ENCODE data around the gene C9orf153. TPM values are rescaled to one million over a fixed set of nuclear protein-coding genes. Genes with fewer than 3 reads are reported as not detected.

Gene C9orf153
- polyA plus RNA-seq, 1 of the 3 experiments (the other 2 are of a cell fraction), result 0.03 TPM

DNA sequence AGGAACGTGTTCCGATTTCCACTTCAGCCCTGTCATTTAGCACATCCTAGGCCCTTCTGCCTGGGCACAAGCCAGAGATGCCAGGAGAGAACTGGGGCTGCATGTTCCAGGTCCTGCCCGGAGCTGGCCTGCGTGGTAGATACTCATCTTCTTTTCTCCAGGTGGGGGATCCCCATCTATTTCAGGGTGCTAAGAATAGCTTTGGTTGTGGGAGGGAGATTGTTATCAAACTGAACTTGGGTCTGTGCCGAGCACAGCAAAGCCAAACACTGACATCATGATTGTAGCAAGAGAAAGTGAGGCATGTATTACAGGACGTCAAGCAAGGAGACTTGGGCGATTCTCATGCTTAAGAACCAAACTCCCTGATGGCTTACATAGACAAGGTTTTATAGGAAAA, 18.2 kb downstream of the C9orf153 start (continued):
- TF ChIP-seq MXI1 (IDR thresholded peaks at IDR 0.05; ENCODE audit: low read depth, low read length), result no peak

DNA sequence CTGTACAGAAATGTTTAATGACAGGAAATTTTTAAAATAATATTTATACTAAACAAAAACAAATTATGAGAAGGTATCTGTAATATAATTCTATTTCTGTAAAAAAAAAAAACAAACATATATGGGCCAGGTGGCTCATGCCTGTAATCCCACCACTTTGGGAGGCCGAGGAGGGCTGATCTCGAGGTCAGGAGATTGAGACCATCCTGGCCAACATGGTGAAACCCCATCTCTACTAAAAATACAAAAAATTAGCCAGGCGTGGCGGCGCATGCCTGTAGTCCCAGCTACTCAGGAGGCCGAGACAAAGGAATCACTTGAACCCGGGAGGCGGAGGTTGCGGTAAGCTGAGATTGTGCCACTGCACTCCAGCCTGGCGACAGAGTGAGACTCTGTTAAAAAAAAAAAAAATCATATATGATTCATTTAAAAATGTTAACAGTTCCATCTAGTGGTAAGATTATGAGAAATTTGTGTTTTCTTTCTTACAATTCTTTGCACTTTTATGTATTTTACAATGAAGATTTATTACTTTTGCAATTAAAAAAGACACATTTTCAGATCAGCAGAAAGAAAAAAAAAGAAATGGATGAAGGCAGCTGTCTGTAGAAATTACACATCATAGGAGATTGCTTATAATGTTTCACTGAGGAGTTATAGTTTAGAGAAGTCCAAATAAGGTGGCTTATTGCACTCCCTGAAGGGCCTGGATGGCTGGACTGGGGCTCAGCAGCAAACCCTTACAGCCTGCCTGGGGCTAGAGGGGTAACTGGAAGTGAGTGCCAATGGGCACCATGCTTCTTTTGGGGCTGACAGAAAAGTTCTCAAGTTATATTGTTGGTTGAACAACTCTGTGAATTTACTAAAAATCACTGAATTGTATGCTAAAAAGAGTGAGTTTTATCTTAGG, 20.3 kb downstream of the C9orf153 start:
- Histone ChIP-seq H3K9me2 (no peaks in the 10 kb centered on the region), H3K4me1 (ENCODE audit: control insufficient read depth in 1 of 2, insufficient read depth in 2 of 2, low read depth in 1 of 2, low read length in 1 of 2) (no peaks in the 10 kb centered on the region), H3K4me2 (no peak overlapping the region), H3K27ac (ENCODE audit: low read depth in 2 of 2, low read length in 1 of 2) (no peak overlapping the region), H3K79me2 (ENCODE audit: insufficient read depth) (no peaks in the 10 kb centered on the region), H3K4me3 (ENCODE audit: low read depth in 2 of 2, low read length in 1 of 2) (no peak overlapping the region), H3F3A (replicated peaks; ENCODE audit: insufficient read depth) (no peaks in the 10 kb centered on the region), H3K36me3 (replicated peaks in 1 of 2; ENCODE audit: control insufficient read depth in 1 of 2, insufficient read depth in 2 of 2, low read length in 1 of 2) (no peaks in the 10 kb centered on the region), H3K27me3 (ENCODE audit: insufficient read depth) (no peaks in the 10 kb centered on the region), H2AFZ (ENCODE audit: low read depth) (no peak overlapping the region), H3K9me3 (no peaks in the 10 kb centered on the region), H3K9ac (no peak overlapping the region), H4K20me1 (ENCODE audit: insufficient read depth) (no peaks in the 10 kb centered on the region)
- 67% methylated on average over 10 of the region's 10 CpGs for WGBS (ENCODE audit: low lambda C conversion rate)
- no peak for DNase-seq
- ChIA-PET POLR2A (no interaction called here), CTCF (interaction anchor here (0.6 to 5.0 kb wide), 14 partner anchors 9 to 421 kb away, joined by 3 to 30 read pairs (median 4); no protein-coding TSS in a partner anchor)
- TF ChIP-seq FOXM1 (IDR thresholded peaks at IDR 0.05; ENCODE audit: low read depth) (no peak), RAD21 (IDR thresholded peaks at IDR 0.05; ENCODE audit: low read length) (peak; percentile 25; the same call in 1 of the 2 replicates), MEF2A (IDR thresholded peaks at IDR 0.05; ENCODE audit: borderline replicate concordance, low read depth) (no peak), EP300 (IDR thresholded peaks at IDR 0.05; ENCODE audit: borderline replicate concordance in 1 of 2, low read depth in 1 of 2, low read length in 1 of 2) (no peak), NFIC (IDR thresholded peaks at IDR 0.05; ENCODE audit: borderline replicate concordance) (no peak)
- TF ChIP-seq, protein P1, sequence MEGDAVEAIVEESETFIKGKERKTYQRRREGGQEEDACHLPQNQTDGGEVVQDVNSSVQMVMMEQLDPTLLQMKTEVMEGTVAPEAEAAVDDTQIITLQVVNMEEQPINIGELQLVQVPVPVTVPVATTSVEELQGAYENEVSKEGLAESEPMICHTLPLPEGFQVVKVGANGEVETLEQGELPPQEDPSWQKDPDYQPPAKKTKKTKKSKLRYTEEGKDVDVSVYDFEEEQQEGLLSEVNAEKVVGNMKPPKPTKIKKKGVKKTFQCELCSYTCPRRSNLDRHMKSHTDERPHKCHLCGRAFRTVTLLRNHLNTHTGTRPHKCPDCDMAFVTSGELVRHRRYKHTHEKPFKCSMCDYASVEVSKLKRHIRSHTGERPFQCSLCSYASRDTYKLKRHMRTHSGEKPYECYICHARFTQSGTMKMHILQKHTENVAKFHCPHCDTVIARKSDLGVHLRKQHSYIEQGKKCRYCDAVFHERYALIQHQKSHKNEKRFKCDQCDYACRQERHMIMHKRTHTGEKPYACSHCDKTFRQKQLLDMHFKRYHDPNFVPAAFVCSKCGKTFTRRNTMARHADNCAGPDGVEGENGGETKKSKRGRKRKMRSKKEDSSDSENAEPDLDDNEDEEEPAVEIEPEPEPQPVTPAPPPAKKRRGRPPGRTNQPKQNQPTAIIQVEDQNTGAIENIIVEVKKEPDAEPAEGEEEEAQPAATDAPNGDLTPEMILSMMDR (IDR thresholded peaks at IDR 0.05), result peak; percentile 51

DNA sequence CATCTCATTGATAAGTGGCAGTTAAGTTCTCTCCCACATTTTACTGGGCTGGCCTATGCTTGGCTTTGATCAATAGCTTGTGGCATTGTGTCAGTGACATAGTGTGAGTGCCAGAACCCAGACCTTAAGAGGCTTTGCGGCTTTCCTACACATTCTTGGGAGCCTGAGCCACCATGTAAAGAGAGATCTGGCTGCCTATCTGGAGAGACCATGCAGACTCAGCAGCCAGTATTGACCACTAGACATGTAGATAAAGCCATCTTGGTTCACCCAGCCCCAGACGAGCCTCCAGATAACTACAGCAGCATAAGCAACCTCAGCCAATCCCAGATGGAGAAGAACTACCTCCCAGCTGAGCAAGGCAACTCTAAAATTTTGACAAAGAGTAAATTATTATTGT, 28.6 kb downstream of the C9orf153 start:
- WGBS (ENCODE audit: low lambda C conversion rate), result 49% methylated on average over 2 of the region's 2 CpGs
- Histone ChIP-seq H3K9me3 (no peaks in the 10 kb centered on the region), H3K4me3 (ENCODE audit: low read depth in 2 of 2, low read length in 1 of 2) (no peak overlapping the region), H2AFZ (ENCODE audit: low read depth) (no peak overlapping the region), H3F3A (replicated peaks; ENCODE audit: insufficient read depth) (no peaks in the 10 kb centered on the region), H3K79me2 (ENCODE audit: insufficient read depth) (no peaks in the 10 kb centered on the region), H3K27ac (ENCODE audit: low read depth in 2 of 2, low read length in 1 of 2) (no peak overlapping the region), H3K9ac (no peak overlapping the region), H4K20me1 (ENCODE audit: insufficient read depth) (no peaks in the 10 kb centered on the region), H3K27me3 (ENCODE audit: insufficient read depth) (no peaks in the 10 kb centered on the region), H3K9me2 (no peaks in the 10 kb centered on the region), H3K4me1 (ENCODE audit: control insufficient read depth in 1 of 2, insufficient read depth in 2 of 2, low read depth in 1 of 2, low read length in 1 of 2) (no peaks in the 10 kb centered on the region), H3K36me3 (replicated peaks in 1 of 2; ENCODE audit: control insufficient read depth in 1 of 2, insufficient read depth in 2 of 2, low read length in 1 of 2) (no peaks in the 10 kb centered on the region), H3K4me2 (no peak overlapping the region)
- ChIA-PET POLR2A (no interaction called here), CTCF (interaction anchor here (2.4 kb wide), 1 partner anchor 29 kb away, joined by 7 read pairs; no protein-coding TSS in a partner anchor)
- DNase-seq, result no peak
- TF ChIP-seq MXI1 (IDR thresholded peaks at IDR 0.05; ENCODE audit: low read depth, low read length) (no peak), EZH2phosphoT487 (IDR thresholded peaks at IDR 0.05; ENCODE audit: borderline replicate concordance, low read depth) (no peak)
